AG09319 (cell line): Measurements from ENCODE around the gene CXCR6.
A peak's percentile ranks its signal among the peaks of the same experiment; 100 is the strongest.

Source experiments
- DNase-seq: peaks from one replicate; pipeline ENCODE4 v3.0.0-alpha.2; 2010; ENCODE audit warnings: low read depth; ENCODE audit errors: extremely low read depth
- CTCF ChIP-seq: IDR thresholded peaks from 2 replicates; pipeline ENCODE4 v1.5.1; 2011; ENCODE audit warnings: low read depth, mild to moderate bottlenecking, inconsistent platforms, low read length, moderate library complexity

CXCR6 gene

GRCh38 chr3:45942051-45942825 lies 1.0 kb upstream of the CXCR6 start:
- no peak for DNase-seq
- TF ChIP-seq CTCF = no peak

- no peak for DNase-seq
- no peak for TF ChIP-seq CTCF
These were observed 1.8 kb downstream of the CXCR6 start for GRCh38 chr3:45944830-45945620.

- no peak for TF ChIP-seq CTCF
- no peak for DNase-seq
These were observed 3.0 kb downstream of the CXCR6 start for GRCh38 chr3:45946307-45946706.

DNA sequence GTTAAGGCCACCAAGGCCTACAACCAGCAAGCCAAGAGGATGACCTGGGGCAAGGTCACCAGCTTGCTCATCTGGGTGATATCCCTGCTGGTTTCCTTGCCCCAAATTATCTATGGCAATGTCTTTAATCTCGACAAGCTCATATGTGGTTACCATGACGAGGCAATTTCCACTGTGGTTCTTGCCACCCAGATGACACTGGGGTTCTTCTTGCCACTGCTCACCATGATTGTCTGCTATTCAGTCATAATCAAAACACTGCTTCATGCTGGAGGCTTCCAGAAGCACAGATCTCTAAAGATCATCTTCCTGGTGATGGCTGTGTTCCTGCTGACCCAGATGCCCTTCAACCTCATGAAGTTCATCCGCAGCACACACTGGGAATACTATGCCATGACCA lies 3.6 kb downstream of the CXCR6 start:
- no peak for DNase-seq
- no peak for TF ChIP-seq CTCF

DNA sequence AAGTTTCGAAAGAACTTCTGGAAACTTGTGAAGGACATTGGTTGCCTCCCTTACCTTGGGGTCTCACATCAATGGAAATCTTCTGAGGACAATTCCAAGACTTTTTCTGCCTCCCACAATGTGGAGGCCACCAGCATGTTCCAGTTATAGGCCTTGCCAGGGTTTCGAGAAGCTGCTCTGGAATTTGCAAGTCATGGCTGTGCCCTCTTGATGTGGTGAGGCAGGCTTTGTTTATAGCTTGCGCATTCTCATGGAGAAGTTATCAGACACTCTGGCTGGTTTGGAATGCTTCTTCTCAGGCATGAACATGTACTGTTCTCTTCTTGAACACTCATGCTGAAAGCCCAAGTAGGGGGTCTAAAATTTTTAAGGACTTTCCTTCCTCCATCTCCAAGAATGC lies 4.1 kb downstream of the CXCR6 start:
- DNase-seq = no peak

DNA sequence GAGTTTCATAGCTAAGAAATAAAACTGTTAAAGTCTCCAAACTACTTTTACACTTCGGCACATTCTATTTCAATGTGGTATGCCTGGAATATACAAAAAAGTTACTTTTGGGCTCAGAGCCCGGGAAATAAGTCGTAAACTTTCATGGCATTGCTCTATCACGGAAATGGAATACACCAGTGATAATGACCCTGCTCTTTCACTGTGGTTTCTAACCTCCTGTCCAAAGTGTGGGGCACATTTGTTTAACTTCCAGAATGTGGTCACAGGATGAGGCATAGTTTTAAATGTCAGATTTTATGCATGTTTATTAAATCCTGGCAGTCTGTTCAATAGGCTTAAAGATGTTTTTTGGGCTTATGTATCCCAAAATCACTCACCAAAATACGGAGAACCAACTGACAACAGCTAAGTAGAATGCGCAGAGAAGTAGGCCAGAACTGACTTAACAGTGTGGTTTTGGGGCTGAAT lies 5.1 kb downstream of the CXCR6 start:
- DNase-seq = peak; percentile 78
- TF ChIP-seq CTCF = no peak

More for the DNA sequence above, 4.1 kb downstream of the CXCR6 start:
- TF ChIP-seq CTCF = no peak

DNA sequence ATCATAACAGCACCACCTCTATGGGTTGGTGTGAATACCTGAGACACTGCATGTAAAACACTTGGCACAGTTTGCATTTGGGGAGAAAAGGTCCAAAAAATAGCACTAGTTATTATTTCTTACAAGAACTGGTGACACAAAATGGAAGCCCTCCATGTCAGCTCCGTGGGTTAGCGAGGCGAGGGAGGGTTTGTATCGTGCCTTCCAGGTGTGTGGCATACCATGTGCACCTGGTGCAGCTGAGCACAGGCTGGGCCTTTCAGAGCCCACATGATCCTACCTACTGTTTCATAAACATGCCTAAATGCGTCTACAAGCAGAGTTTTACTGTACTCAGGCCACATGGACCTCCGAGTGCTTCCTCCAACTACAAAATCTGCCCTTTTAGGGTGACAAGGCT lies 5.6 kb downstream of the CXCR6 start:
- TF ChIP-seq CTCF = no peak
- DNase-seq = no peak
